GM13976 (cell line): ENCODE results near the gene C2orf68.

Experiments used
- DNase-seq: peaks from one replicate; pipeline ENCODE4 v3.0.0; 2012; ENCODE audit warnings: low spot score
- in situ Hi-C: fragments of 300-500 bp; cut with MboI; formaldehyde crosslinking; loops from one replicate; pipeline ENCODE4 v1.12.0; 2022; ENCODE audit warnings: low sequenced_read_pairs, mixed read lengths, inconsistent platforms; ENCODE audit not compliant: unreplicated experiment
- TF ChIP-seq, protein P1 (sequence below): IDR thresholded peaks from 2 replicates; pipeline ENCODE4 v1.5.1; 2012; ENCODE audit warnings: borderline replicate concordance, mild to moderate bottlenecking; ENCODE audit not compliant: insufficient read depth; ENCODE audit errors: extremely low read depth, missing control alignments, control extremely low read depth

C2orf68 gene

DNA sequence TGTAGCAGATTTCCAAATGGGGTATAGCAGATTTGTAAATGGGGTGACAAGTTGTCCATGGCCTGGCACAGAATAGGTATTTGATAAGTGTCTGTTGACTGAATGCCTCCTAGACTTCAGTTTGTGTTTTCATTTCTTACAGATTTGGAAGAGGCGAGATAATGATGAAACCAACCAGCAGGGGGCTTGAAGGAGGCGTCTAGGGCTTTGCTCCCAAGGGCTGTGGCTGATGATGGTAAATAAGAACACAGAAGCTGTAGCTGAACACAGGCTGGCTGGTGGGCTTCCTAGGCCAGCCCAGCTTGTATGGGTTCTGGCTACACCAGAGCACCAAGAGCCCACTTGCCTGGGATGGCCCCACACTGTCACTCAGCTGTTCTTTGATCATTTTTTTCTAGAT, 36.8 kb upstream of the C2orf68 start:
- in situ Hi-C loops: no loop called here
- TF ChIP-seq, protein P1, sequence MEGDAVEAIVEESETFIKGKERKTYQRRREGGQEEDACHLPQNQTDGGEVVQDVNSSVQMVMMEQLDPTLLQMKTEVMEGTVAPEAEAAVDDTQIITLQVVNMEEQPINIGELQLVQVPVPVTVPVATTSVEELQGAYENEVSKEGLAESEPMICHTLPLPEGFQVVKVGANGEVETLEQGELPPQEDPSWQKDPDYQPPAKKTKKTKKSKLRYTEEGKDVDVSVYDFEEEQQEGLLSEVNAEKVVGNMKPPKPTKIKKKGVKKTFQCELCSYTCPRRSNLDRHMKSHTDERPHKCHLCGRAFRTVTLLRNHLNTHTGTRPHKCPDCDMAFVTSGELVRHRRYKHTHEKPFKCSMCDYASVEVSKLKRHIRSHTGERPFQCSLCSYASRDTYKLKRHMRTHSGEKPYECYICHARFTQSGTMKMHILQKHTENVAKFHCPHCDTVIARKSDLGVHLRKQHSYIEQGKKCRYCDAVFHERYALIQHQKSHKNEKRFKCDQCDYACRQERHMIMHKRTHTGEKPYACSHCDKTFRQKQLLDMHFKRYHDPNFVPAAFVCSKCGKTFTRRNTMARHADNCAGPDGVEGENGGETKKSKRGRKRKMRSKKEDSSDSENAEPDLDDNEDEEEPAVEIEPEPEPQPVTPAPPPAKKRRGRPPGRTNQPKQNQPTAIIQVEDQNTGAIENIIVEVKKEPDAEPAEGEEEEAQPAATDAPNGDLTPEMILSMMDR: no peak
- DNase-seq: no peak

DNA sequence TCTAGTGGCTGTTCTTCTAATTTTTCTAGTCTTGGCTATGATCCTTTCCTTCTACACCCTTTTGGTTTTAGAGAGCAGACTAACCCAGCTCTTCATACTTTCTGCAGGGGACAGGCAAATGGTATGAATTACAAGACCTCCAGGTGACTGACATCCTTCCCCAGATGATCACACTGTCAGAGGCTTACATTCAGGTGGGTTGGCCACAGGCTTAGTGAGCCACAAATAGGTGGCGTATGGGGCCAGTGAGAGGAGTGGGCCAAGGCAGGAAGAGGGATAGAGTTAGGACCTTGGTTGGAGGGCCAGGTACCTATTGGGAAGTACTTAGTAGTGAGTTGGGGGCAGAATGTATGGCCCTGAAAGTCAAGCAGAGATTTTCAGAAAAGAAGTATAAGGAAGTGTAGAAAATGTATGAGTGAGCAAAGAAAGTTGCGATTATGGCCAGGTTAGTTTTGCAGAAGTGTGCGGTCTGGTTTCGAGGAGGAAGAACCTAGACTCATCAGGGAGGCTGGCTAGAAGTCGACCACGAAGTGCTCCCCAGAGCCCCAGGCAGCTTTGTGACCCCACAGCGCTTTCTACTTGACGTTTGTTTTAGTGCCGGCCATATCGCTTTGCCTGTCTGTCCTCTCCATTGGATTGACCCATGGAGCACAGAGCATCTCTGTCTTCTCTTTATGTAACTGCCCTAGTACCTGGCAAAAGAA, 36.1 kb upstream of the C2orf68 start:
- no peak for DNase-seq
- in situ Hi-C loops: no loop called here
- TF ChIP-seq, protein P1: no peak

- no peak for DNase-seq
- in situ Hi-C loops: no loop called here
- TF ChIP-seq, protein P1: no peak
Measured at GRCh38 chr2:85646166-85646565, 34.3 kb upstream of the C2orf68 start.

GRCh38 chr2:85644909-85645308, 33.0 kb upstream of the C2orf68 start:
- in situ Hi-C loops: no loop called here
- TF ChIP-seq, protein P1: no peak
- DNase-seq: no peak

DNA sequence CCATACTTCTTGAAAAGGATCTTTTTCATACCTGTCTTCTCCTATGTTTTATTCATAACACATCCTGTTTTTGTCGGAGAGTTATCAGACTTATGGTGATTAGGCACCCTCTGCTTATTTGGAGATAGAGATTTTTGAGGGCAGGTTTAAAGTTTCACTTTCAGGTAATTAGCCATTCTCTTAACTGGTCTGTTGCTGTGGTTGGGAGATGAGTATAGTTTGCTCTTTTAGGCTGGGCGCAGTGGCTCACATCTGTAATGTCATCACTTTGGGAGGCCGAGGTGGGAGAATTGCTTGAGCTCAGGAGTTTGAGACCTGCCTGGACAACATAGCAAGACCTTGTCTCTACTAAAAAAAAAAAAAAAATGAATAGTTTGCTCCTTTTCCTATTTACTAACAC, 30.9 kb upstream of the C2orf68 start:
- in situ Hi-C loops: no loop called here
- TF ChIP-seq, protein P1: no peak
- DNase-seq: no peak

- DNase-seq: no peak
- in situ Hi-C loops: no loop called here
- TF ChIP-seq, protein P1: no peak
Measured at GRCh38 chr2:85635636-85636035, 23.8 kb upstream of the C2orf68 start.
